Astrocyte (in vitro differentiated cells and primary cell): ENCODE results near the gene MAPKBP1. TPM values are rescaled to one million over a fixed set of nuclear protein-coding genes. Genes with fewer than 3 reads are reported as not detected.

Experiments used
- DNase-seq: peaks from one replicate; pipeline ENCODE4 v3.0.0-alpha.2; 2010; ENCODE audit warnings: low read depth
- FAIRE-seq: peaks from 2 replicates; lab custom pipeline; 2011; peaks lifted over from hg19 to GRCh38; lab: Jason Lieb, UNC
- H2AFZ ChIP-seq: 2 replicates; pipeline ENCODE4 v1.6.0; 2012; ENCODE audit warnings: low read depth, low read length, inconsistent platforms
- H3K27ac ChIP-seq: 2 replicates; pipeline ENCODE4 v1.5.1; 2011; ENCODE audit warnings: low read depth, low read length, inconsistent platforms
- H3K27me3 ChIP-seq: 2 replicates; pipeline ENCODE4 v1.6.0; 2011; ENCODE audit warnings: low read length, inconsistent platforms; ENCODE audit not compliant: insufficient read depth
- H3K36me3 ChIP-seq: 2 replicates; pipeline ENCODE4 v1.5.1; 2011; ENCODE audit warnings: low read length, inconsistent platforms; ENCODE audit not compliant: insufficient read depth
- H3K4me1 ChIP-seq: 2 replicates; pipeline ENCODE4 v1.5.1; 2011; ENCODE audit warnings: low read length, inconsistent platforms; ENCODE audit not compliant: insufficient read depth
- H3K4me2 ChIP-seq: 2 replicates; pipeline ENCODE4 v1.6.0; 2012; ENCODE audit warnings: low read length, inconsistent platforms
- H3K4me3 ChIP-seq: 2 replicates; pipeline ENCODE4 v1.5.1; 2011; ENCODE audit warnings: low read depth, mild to moderate bottlenecking, low read length, inconsistent platforms; ENCODE audit not compliant: insufficient read depth
- H3K79me2 ChIP-seq: 2 replicates; pipeline ENCODE4 v1.6.0; 2012; ENCODE audit warnings: mild to moderate bottlenecking, low read length, inconsistent platforms; ENCODE audit not compliant: insufficient read depth
- H3K9ac ChIP-seq: 2 replicates; pipeline ENCODE4 v1.6.0; 2012; ENCODE audit warnings: mild to moderate bottlenecking, low read length, inconsistent platforms
- H3K9me3 ChIP-seq: 2 replicates; pipeline ENCODE4 v1.5.1; 2012; ENCODE audit warnings: low read depth, mild to moderate bottlenecking, low read length, inconsistent platforms; ENCODE audit not compliant: insufficient read depth
- H4K20me1 ChIP-seq: 2 replicates; pipeline ENCODE4 v1.6.0; 2012; ENCODE audit warnings: low read length, inconsistent platforms; ENCODE audit not compliant: insufficient read depth
- H3K27ac Mint-ChIP-seq: one replicate; pipeline ENCODE4 v1.8.0; 2021; ENCODE audit warnings: mild to moderate bottlenecking, mixed read lengths; ENCODE audit not compliant: unreplicated experiment
- H3K27me3 Mint-ChIP-seq: one replicate; pipeline ENCODE4 v1.8.0; 2021; ENCODE audit warnings: low read depth, mixed read lengths; ENCODE audit not compliant: unreplicated experiment
- H3K36me3 Mint-ChIP-seq: one replicate; pipeline ENCODE4 v1.8.0; 2021; ENCODE audit warnings: low read depth, mixed read lengths; ENCODE audit not compliant: unreplicated experiment
- H3K4me1 Mint-ChIP-seq: one replicate; pipeline ENCODE4 v1.8.0; 2021; ENCODE audit warnings: low read depth, mixed read lengths; ENCODE audit not compliant: unreplicated experiment
- H3K4me3 Mint-ChIP-seq: one replicate; pipeline ENCODE4 v1.8.0; 2021; ENCODE audit warnings: mild to moderate bottlenecking, moderate library complexity, mixed read lengths; ENCODE audit not compliant: unreplicated experiment
- H3K9me3 Mint-ChIP-seq: one replicate; pipeline ENCODE4 v1.8.0; 2021; ENCODE audit warnings: mild to moderate bottlenecking, mixed read lengths; ENCODE audit not compliant: unreplicated experiment
- CTCF ChIP-seq: IDR thresholded peaks from 2 replicates; pipeline ENCODE4 v1.5.1; 2011; ENCODE audit warnings: low read depth, mild to moderate bottlenecking, inconsistent platforms, low read length, moderate library complexity; ENCODE audit not compliant: insufficient read depth
- EZH2 ChIP-seq: IDR thresholded peaks from 2 replicates; pipeline ENCODE4 v1.6.1; 2012; ENCODE audit warnings: mild to moderate bottlenecking, low read length, inconsistent platforms; ENCODE audit not compliant: insufficient read depth
- total RNA-seq: library from RNA; stranded (reverse); gene quantifications from 2 replicates; pipeline ENCODE4 v1.2.1, GENCODE V29; 2021

MAPKBP1 gene
- total RNA-seq, 1 donor from 2014 or later: 30.8 TPM

- no peak overlapping the region for H3K4me3 Mint-ChIP-seq
Observed at GRCh38 chr15:41836713-41837454, 62.6 kb downstream of the MAPKBP1 start.

GRCh38 chr15:41838400-41838897 is 64.2 kb downstream of the MAPKBP1 start, which contains the start of gene PLA2G4B:
TSS of gene PLA2G4B (plus strand) at chr15:41838847. CDS start at chr15:41838914, 67 bp downstream.
- Mint-ChIP-seq H3K9me3 (peaks cover 2% of the 10 kb centered on the region), H3K27me3 (no peaks in the 10 kb centered on the region), H3K4me3 (no peak within 1 kb of the TSS), H3K4me1 (peaks cover 2% of the 10 kb centered on the region), H3K27ac (no peak within 1 kb of the TSS), H3K36me3 (peaks cover 14% of the 10 kb centered on the region)
- H3K9me3 ChIP-seq: no peaks in the 10 kb centered on the region
- H2AFZ ChIP-seq: no peak within 1 kb of the TSS
- H3K4me1 ChIP-seq: no peaks in the 10 kb centered on the region
- H3K36me3 ChIP-seq: no peaks in the 10 kb centered on the region
- no peak for DNase-seq
- FAIRE-seq: no peak
- no peak within 1 kb of the TSS for H3K4me3 ChIP-seq
- no peak within 1 kb of the TSS for H3K4me2 ChIP-seq
- TF ChIP-seq EZH2: no peak
- no peak for TF ChIP-seq CTCF
- H3K27ac ChIP-seq: no peak within 1 kb of the TSS
- peaks cover 4% of the 10 kb centered on the region for H4K20me1 ChIP-seq
- no peaks in the 10 kb centered on the region for H3K27me3 ChIP-seq
- no peaks in the 10 kb centered on the region for H3K79me2 ChIP-seq
- H3K9ac ChIP-seq: no peak within 1 kb of the TSS

More at GRCh38 chr15:41836713-41837454, 62.6 kb downstream of the MAPKBP1 start:
- H2AFZ ChIP-seq: no peak overlapping the region
- H3K27ac Mint-ChIP-seq: no peak overlapping the region
- H3K27ac ChIP-seq: no peak overlapping the region
- H3K4me1 ChIP-seq: no peaks in the 10 kb centered on the region
- H3K36me3 Mint-ChIP-seq: peaks cover 15% of the 10 kb centered on the region
- H3K36me3 ChIP-seq: no peaks in the 10 kb centered on the region
- FAIRE-seq: no peak
- peaks cover 2% of the 10 kb centered on the region for H3K4me1 Mint-ChIP-seq
- H4K20me1 ChIP-seq: peaks cover 13% of the 10 kb centered on the region
- no peaks in the 10 kb centered on the region for H3K79me2 ChIP-seq
- H3K4me2 ChIP-seq: no peak overlapping the region
- no peaks in the 10 kb centered on the region for H3K27me3 ChIP-seq
- no peak overlapping the region for H3K4me3 ChIP-seq
- H3K9me3 ChIP-seq: no peaks in the 10 kb centered on the region
- TF ChIP-seq CTCF (no peak), EZH2 (no peak)
- no peak for DNase-seq
- H3K9me3 Mint-ChIP-seq: peaks cover 2% of the 10 kb centered on the region
- H3K27me3 Mint-ChIP-seq: no peaks in the 10 kb centered on the region
- H3K9ac ChIP-seq: no peak overlapping the region
